ENCODE measurements around the gene PDGFC.

- TF ChIP-seq REST (IDR thresholded peaks at IDR 0.05; ENCODE audit: low read depth): no peak
- no peak for TF ChIP-seq ZNF274 (IDR thresholded peaks at IDR 0.05; ENCODE audit: low read depth, low read length)
- no peak for TF ChIP-seq POLR2AphosphoS5 (IDR thresholded peaks at IDR 0.05; ENCODE audit: low read depth, low read length)
- TF ChIP-seq CTCF (IDR thresholded peaks at IDR 0.05 in 2 of 3, conservative IDR thresholded peaks at IDR 0.05 in 1 of 3; ENCODE audit: borderline replicate concordance in 1 of 3, insufficient read depth in 1 of 3, low read depth in 2 of 3, low read length in 2 of 3): no peak
- TF ChIP-seq SP1 (IDR thresholded peaks at IDR 0.05; ENCODE audit: low read depth): no peak
- no peak for TF ChIP-seq POLR2A (IDR thresholded peaks at IDR 0.05; ENCODE audit: borderline replicate concordance, extremely low read depth, insufficient read depth, insufficient read length)
- TF ChIP-seq EZH2 (IDR thresholded peaks at IDR 0.05): no peak
- no peak for TF ChIP-seq ZFX (IDR thresholded peaks at IDR 0.05)
- no peak for TF ChIP-seq JUND (IDR thresholded peaks at IDR 0.05)
- no peak for TF ChIP-seq SRF (IDR thresholded peaks at IDR 0.05; ENCODE audit: low read depth)
- TF ChIP-seq MAX (IDR thresholded peaks at IDR 0.05): no peak
- TF ChIP-seq YY1 (IDR thresholded peaks at IDR 0.05; ENCODE audit: extremely low read depth, insufficient replicate concordance, low read depth, low read length): no peak
- no peak for TF ChIP-seq ATF3 (IDR thresholded peaks at IDR 0.05)
- TF ChIP-seq TCF7L2 (IDR thresholded peaks at IDR 0.05; ENCODE audit: borderline replicate concordance, extremely low read depth, insufficient read depth, insufficient read length): no peak
These were observed 4.1 kb upstream of the PDGFC start for GRCh38 chr4:156975686-156976085.
